Smooth muscle cell of the pulmonary artery (primary cell): ENCODE results near the gene CDKAL1. TPM values are rescaled to one million over a fixed set of nuclear protein-coding genes. Genes with fewer than 3 reads are reported as not detected.

ENCODE experiments used
- total RNA-seq: library from RNA; depleted of rRNA; stranded (reverse); fragments of >200 nt; gene quantifications from 2 replicates; pipeline ENCODE4 v1.2.3, GENCODE V29; 2014

Gene CDKAL1
- 11.8 and 12.2 TPM in 2 replicates for total RNA-seq

DNA sequence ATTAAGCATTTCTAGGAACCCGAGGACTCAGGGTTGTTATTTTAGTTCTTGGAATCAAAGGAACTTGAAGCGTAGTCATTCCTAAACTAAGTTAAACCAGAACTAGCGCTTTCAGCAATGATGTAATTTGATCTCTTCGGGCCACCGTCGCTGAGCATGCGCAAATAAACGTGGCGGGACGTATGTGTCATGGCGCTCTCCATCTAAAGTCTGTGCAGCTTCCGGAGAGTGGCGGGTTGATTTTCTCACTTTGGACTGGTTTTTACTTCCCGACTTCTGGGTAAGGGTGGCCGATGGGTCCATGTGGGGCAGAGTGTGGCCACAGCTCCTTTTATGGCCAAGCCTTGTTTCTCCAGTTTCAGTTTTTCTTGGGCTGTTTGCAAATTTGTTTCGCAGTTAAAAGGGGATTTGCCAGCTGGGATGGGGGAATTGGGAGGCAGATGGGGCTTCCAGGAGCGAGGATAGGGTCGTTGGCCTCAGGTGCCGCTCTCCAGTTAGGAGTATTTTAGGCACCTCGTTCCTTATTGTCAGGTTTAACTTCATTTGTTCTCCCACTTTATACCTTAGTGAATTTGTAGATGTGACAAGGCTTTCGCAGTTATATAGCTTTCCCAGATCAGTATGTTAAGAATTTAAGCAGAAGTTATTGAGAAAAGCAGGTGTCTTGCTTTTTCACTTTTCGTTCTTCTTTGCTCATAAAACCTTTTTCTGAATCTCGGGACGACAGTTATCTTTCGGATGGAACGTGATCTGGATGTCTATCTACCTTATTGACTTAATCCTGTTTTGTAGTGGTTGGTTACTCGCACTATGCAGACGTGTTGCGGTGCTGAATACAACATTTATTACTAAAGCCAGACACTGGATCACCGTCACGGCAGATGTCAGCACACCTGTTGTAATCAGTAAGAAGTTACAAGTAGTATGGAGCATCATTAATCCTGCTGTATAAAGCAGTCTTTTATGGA lies at the start of gene CDKAL1:
Gene CDKAL1, plus strand, starts transcription at position 163 of the 968 bp plus-strand sequence. CDS start 11,894 bp downstream, outside the sequence.

Other genes starting within 250 kb of the CDKAL1 start
- gene E2F3, start 132.6 kb upstream of the CDKAL1 start, total RNA-seq: 6.7 and 10.4 TPM in 2 replicates